Measurements from ENCODE around the gene CYP3A5. TPM values are rescaled to one million over a fixed set of nuclear protein-coding genes. Genes with fewer than 3 reads are reported as not detected.
A peak's percentile ranks its signal among the peaks of the same experiment; 100 is the strongest.
"Not testable (repeated sequence)": the region's sequence is repeated elsewhere in the genome, so short reads cannot be mapped to it uniquely, and the experiment has no call there.

Gene CYP3A5
- total and polyA plus RNA-seq, 7 experiments from 2014 or later, result 0.27 to 0.87 (median 0.69) TPM; not detected in 4

GRCh38 chr7:99685871-99686608 lies 6.2 kb upstream of the CYP3A5 start:
- H3K9me3 ChIP-seq (ENCODE audit: control insufficient read depth in 2 of 3, low read length in 3 of 3); ATAC-seq; CTCF ChIA-PET; H3K27ac ChIP-seq (ENCODE audit: low read depth, low read length); intact Hi-C loops (cut with micrococcal nuclease); H3K36me3 ChIP-seq (ENCODE audit: control insufficient read depth in 2 of 3, insufficient read depth in 3 of 3, low read length in 3 of 3); POLR2A ChIA-PET; H3K4me1 ChIP-seq (ENCODE audit: control insufficient read depth in 2 of 2, insufficient read depth in 2 of 2, low read length in 2 of 2); H3K27me3 Mint-ChIP-seq; DNase-seq; H3K4me3 Mint-ChIP-seq; H3K4me1 Mint-ChIP-seq; H3K27me3 ChIP-seq (ENCODE audit: control insufficient read depth in 2 of 2, insufficient read depth in 2 of 2, low read length in 2 of 2); H3K4me3 ChIP-seq (ENCODE audit: low read length); H3K27ac Mint-ChIP-seq: not testable (repeated sequence)
- Mint-ChIP-seq H3K36me3 (peaks cover 0 to 31% (median 28%) of the 10 kb centered on the region in 5 donors), H3K9me3 (peaks cover 0 to 14% (median 8%) of the 10 kb centered on the region in 11 donors)

- intact Hi-C loops (cut with micrococcal nuclease), result no loop called here
- Mint-ChIP-seq H3K36me3 (peaks cover 0 to 33% (median 28%) of the 10 kb centered on the region in 5 donors), H3K9me3 (peaks cover 0 to 14% (median 8%) of the 10 kb centered on the region in 11 donors), H3K4me3 (no peak overlapping the region), H3K27me3 (peaks cover 0 to 7% (median 0%) of the 10 kb centered on the region in 5 donors), H3K27ac (no peak overlapping the region), H3K4me1 (no peaks in the 10 kb centered on the region)
- Histone ChIP-seq H3K27me3 (ENCODE audit: control insufficient read depth in 2 of 2, insufficient read depth in 2 of 2, low read length in 2 of 2) (no peaks in the 10 kb centered on the region), H3K36me3 (ENCODE audit: control insufficient read depth in 2 of 3, insufficient read depth in 3 of 3, low read length in 3 of 3) (no peaks in the 10 kb centered on the region), H3K9me3 (ENCODE audit: control insufficient read depth in 2 of 3, low read length in 3 of 3) (no peaks in the 10 kb centered on the region), H3K4me3 (ENCODE audit: low read length) (no peak overlapping the region), H3K4me1 (ENCODE audit: control insufficient read depth in 2 of 2, insufficient read depth in 2 of 2, low read length in 2 of 2) (no peaks in the 10 kb centered on the region), H3K27ac (ENCODE audit: low read depth, low read length) (no peak overlapping the region)
- ATAC-seq (no peak), DNase-seq (no peak)
- CTCF ChIA-PET, result no interaction called here
- POLR2A ChIA-PET, result no interaction called here
Measured at GRCh38 chr7:99685129-99685758, 5.4 kb upstream of the CYP3A5 start.

GRCh38 chr7:99679032-99679399 lies 780 bp downstream of the CYP3A5 start:
- Mint-ChIP-seq H3K27ac (no peak overlapping the region), H3K9me3 (peaks cover 0 to 3% (median 0%) of the 10 kb centered on the region in 11 donors), H3K4me1 (peaks cover 9 to 32% (median 26%) of the 10 kb centered on the region in 7 donors), H3K4me3 (no peak overlapping the region), H3K36me3 (peaks cover 0 to 35% (median 23%) of the 10 kb centered on the region in 5 donors), H3K27me3 (peaks cover 0 to 7% (median 0%) of the 10 kb centered on the region in 5 donors)
- Histone ChIP-seq H3K27ac (ENCODE audit: low read depth, low read length) (no peak overlapping the region), H3K27me3 (ENCODE audit: control insufficient read depth in 2 of 2, insufficient read depth in 2 of 2, low read length in 2 of 2) (no peaks in the 10 kb centered on the region), H3K4me3 (ENCODE audit: low read length) (no peak overlapping the region), H3K9me3 (ENCODE audit: control insufficient read depth in 2 of 3, low read length in 3 of 3) (no peaks in the 10 kb centered on the region), H3K36me3 (ENCODE audit: control insufficient read depth in 2 of 3, insufficient read depth in 3 of 3, low read length in 3 of 3) (no peaks in the 10 kb centered on the region), H3K4me1 (ENCODE audit: control insufficient read depth in 2 of 2, insufficient read depth in 2 of 2, low read length in 2 of 2) (peaks cover 0 to 8% of the 10 kb centered on the region in 2 donors)
- POLR2A ChIA-PET, result no interaction called here
- CTCF ChIA-PET, result no interaction called here
- DNase-seq (no peak), ATAC-seq (no peak)
- intact Hi-C loops (cut with micrococcal nuclease), result no loop called here

- H3K27me3 Mint-ChIP-seq, result peaks cover 0 to 6% (median 0%) of the 10 kb centered on the region in 5 donors
- peaks cover 9 to 43% (median 28%) of the 10 kb centered on the region in 7 donors for H3K4me1 Mint-ChIP-seq
- ChIA-PET POLR2A (no interaction called here), CTCF (no interaction called here)
- Histone ChIP-seq H3K36me3 (ENCODE audit: control insufficient read depth in 2 of 3, insufficient read depth in 3 of 3, low read length in 3 of 3) (no peaks in the 10 kb centered on the region), H3K27me3 (ENCODE audit: control insufficient read depth in 2 of 2, insufficient read depth in 2 of 2, low read length in 2 of 2) (no peaks in the 10 kb centered on the region), H3K27ac (ENCODE audit: low read depth, low read length) (no peak overlapping the region), H3K4me3 (ENCODE audit: low read length) (no peak overlapping the region), H3K4me1 (ENCODE audit: control insufficient read depth in 2 of 2, insufficient read depth in 2 of 2, low read length in 2 of 2) (peaks cover 0 to 8% of the 10 kb centered on the region in 2 donors), H3K9me3 (ENCODE audit: control insufficient read depth in 2 of 3, low read length in 3 of 3) (no peaks in the 10 kb centered on the region)
- no peak overlapping the region for H3K4me3 Mint-ChIP-seq
- H3K27ac Mint-ChIP-seq, result peak overlapping the region in 2 of 9 donors; percentile 8 to 13
- peaks cover 0 to under 1% (median 0%) of the 10 kb centered on the region in 11 donors for H3K9me3 Mint-ChIP-seq
- ATAC-seq, result no peak
- no peak for DNase-seq
- peaks cover 0 to 28% (median 12%) of the 10 kb centered on the region in 5 donors for H3K36me3 Mint-ChIP-seq
- intact Hi-C loops (cut with micrococcal nuclease), result no loop called here
Measured at GRCh38 chr7:99677648-99678045, 2.1 kb downstream of the CYP3A5 start.

- ChIA-PET CTCF (no interaction called here), POLR2A (no interaction called here)
- peaks cover 9 to 46% (median 28%) of the 10 kb centered on the region in 7 donors for H3K4me1 Mint-ChIP-seq
Measured at GRCh38 chr7:99677013-99677647, 2.7 kb downstream of the CYP3A5 start.

GRCh38 chr7:99674995-99675742 lies 4.6 kb downstream of the CYP3A5 start:
- intact Hi-C loops (cut with micrococcal nuclease), result no loop called here
- no peaks in the 10 kb centered on the region for H3K36me3 ChIP-seq (ENCODE audit: control insufficient read depth in 2 of 3, insufficient read depth in 3 of 3, low read length in 3 of 3)
- H3K27me3 ChIP-seq (ENCODE audit: control insufficient read depth in 2 of 2, insufficient read depth in 2 of 2, low read length in 2 of 2), result no peaks in the 10 kb centered on the region
- POLR2A ChIA-PET, result interaction anchor here (0.6 to 1.7 kb wide), 3 partner anchors 17 to 100 kb away, joined by 3 to 4 read pairs (median 4); no protein-coding TSS in a partner anchor
- CTCF ChIA-PET, result no interaction called here
- peaks cover 0 to 9% (median 2%) of the 10 kb centered on the region in 5 donors for H3K36me3 Mint-ChIP-seq
- no peaks in the 10 kb centered on the region for H3K9me3 Mint-ChIP-seq
- no peaks in the 10 kb centered on the region for H3K27me3 Mint-ChIP-seq
- peaks cover 0 to 8% of the 10 kb centered on the region in 2 donors for H3K4me1 ChIP-seq (ENCODE audit: control insufficient read depth in 2 of 2, insufficient read depth in 2 of 2, low read length in 2 of 2)
- peak; percentile 58 for ATAC-seq
- H3K4me3 ChIP-seq (ENCODE audit: low read length), result no peak overlapping the region
- H3K27ac ChIP-seq (ENCODE audit: low read depth, low read length), result peak overlapping the region; percentile 64
- no peaks in the 10 kb centered on the region for H3K9me3 ChIP-seq (ENCODE audit: control insufficient read depth in 2 of 3, low read length in 3 of 3)
- peak in 6 of 9 donors; percentile 1 to 53 (median 28) for DNase-seq
- peak overlapping the region; percentile 57 to 76 (median 66) for H3K4me3 Mint-ChIP-seq
- peaks cover 9 to 46% (median 28%) of the 10 kb centered on the region in 7 donors for H3K4me1 Mint-ChIP-seq
- H3K27ac Mint-ChIP-seq, result peak overlapping the region; percentile 74 to 98 (median 94)

More at GRCh38 chr7:99677013-99677647, 2.7 kb downstream of the CYP3A5 start:
- peaks cover 0 to under 1% (median 0%) of the 10 kb centered on the region in 5 donors for H3K27me3 Mint-ChIP-seq
- Histone ChIP-seq H3K36me3 (ENCODE audit: control insufficient read depth in 2 of 3, insufficient read depth in 3 of 3, low read length in 3 of 3) (no peaks in the 10 kb centered on the region), H3K27me3 (ENCODE audit: control insufficient read depth in 2 of 2, insufficient read depth in 2 of 2, low read length in 2 of 2) (no peaks in the 10 kb centered on the region), H3K4me3 (ENCODE audit: low read length) (no peak overlapping the region), H3K9me3 (ENCODE audit: control insufficient read depth in 2 of 3, low read length in 3 of 3) (no peaks in the 10 kb centered on the region), H3K27ac (ENCODE audit: low read depth, low read length) (no peak overlapping the region), H3K4me1 (ENCODE audit: control insufficient read depth in 2 of 2, insufficient read depth in 2 of 2, low read length in 2 of 2) (peaks cover 0 to 8% of the 10 kb centered on the region in 2 donors)
- no peak overlapping the region for H3K4me3 Mint-ChIP-seq
- peaks cover 0 to 22% (median 7%) of the 10 kb centered on the region in 5 donors for H3K36me3 Mint-ChIP-seq
- H3K27ac Mint-ChIP-seq, result peak overlapping the region in 5 of 9 donors; percentile 13 to 94 (median 90)
- H3K9me3 Mint-ChIP-seq, result no peaks in the 10 kb centered on the region
- intact Hi-C loops (cut with micrococcal nuclease), result no loop called here
- no peak for ATAC-seq
- DNase-seq, result no peak

All from naive thymus-derived CD4-positive, alpha-beta T cell (primary cell).